Caco-2 (cell line): ENCODE results near the gene AHNAK. TPM values are rescaled to one million over a fixed set of nuclear protein-coding genes. Genes with fewer than 3 reads are reported as not detected.
"Not testable (repeated sequence)": the region's sequence is repeated elsewhere in the genome, so short reads cannot be mapped to it uniquely, and the experiment has no call there.

ENCODE experiments used
- BruUV-seq: library from RNA; stranded (reverse); fragments of 400-500 nt; replicated peaks from 2 replicates; lab custom pipeline; 2021; lab: Mats Ljungman, UMichigan
- CTCF ChIA-PET: fragments of 300-600 bp; sonication (Branson Sonifier 250); formaldehyde crosslinking; loops from one replicate; lab custom pipeline; 2022; ENCODE audit warnings: antibody characterized with exemption; lab: Charles Lee
- POLR2A ChIA-PET: fragments of 300-600 bp; sonication (Branson Sonifier 250); formaldehyde crosslinking; loops from one replicate; lab custom pipeline; 2022; ENCODE audit warnings: antibody characterized with exemption; lab: Charles Lee
- DNase-seq, 2 experiments: peaks; one replicate each; pipeline versions ENCODE4 v3.0.0 to v3.0.0-alpha.2; 2020 to 2022
- H3K27me3 ChIP-seq: replicated peaks from 2 replicates; pipeline ENCODE4 v1.6.0; 2011; ENCODE audit warnings: low read length; ENCODE audit not compliant: control insufficient read depth, insufficient read depth
- H3K36me3 ChIP-seq: 2 replicates; pipeline ENCODE4 v1.5.1; 2011; ENCODE audit warnings: low read length; ENCODE audit not compliant: control insufficient read depth, insufficient read depth
- H3K4me1 ChIP-seq: fragments of 250-450 bp; sonication (Bioruptor Pico); 2 replicates; pipeline ENCODE4 v1.5.1; 2020; ENCODE audit warnings: mild to moderate bottlenecking
- H3K4me3 ChIP-seq: 2 replicates; pipeline ENCODE4 v1.5.1; 2011; ENCODE audit warnings: low read depth, mild to moderate bottlenecking, control low read depth, low read length
- H3K9me3 ChIP-seq: fragments of 250-450 bp; sonication (Bioruptor Pico); 2 replicates; pipeline ENCODE4 v1.5.1; 2020; ENCODE audit warnings: mild to moderate bottlenecking, moderate library complexity
- H3K27ac Mint-ChIP-seq: one replicate; pipeline ENCODE4 v1.8.0; 2022; ENCODE audit warnings: mixed read lengths; ENCODE audit not compliant: unreplicated experiment
- H3K27me3 Mint-ChIP-seq: one replicate; pipeline ENCODE4 v1.8.0; 2022; ENCODE audit warnings: mixed read lengths; ENCODE audit not compliant: insufficient read depth, unreplicated experiment
- H3K36me3 Mint-ChIP-seq: one replicate; pipeline ENCODE4 v1.8.0; 2022; ENCODE audit warnings: mild to moderate bottlenecking, mixed read lengths; ENCODE audit not compliant: insufficient read depth, unreplicated experiment
- H3K4me1 Mint-ChIP-seq: one replicate; pipeline ENCODE4 v1.8.0; 2022; ENCODE audit warnings: low read depth, mixed read lengths; ENCODE audit not compliant: unreplicated experiment
- H3K4me3 Mint-ChIP-seq: one replicate; pipeline ENCODE4 v1.8.0; 2022; ENCODE audit warnings: mild to moderate bottlenecking, moderate library complexity, mixed read lengths; ENCODE audit not compliant: unreplicated experiment
- H3K9me3 Mint-ChIP-seq: one replicate; pipeline ENCODE4 v1.8.0; 2022; ENCODE audit warnings: mixed read lengths; ENCODE audit not compliant: unreplicated experiment
- CTCF ChIP-seq, 2 experiments: fragments of 200-600 bp in 1 of 2; IDR thresholded peaks; 1 replicate in 1 of 2; 2 replicates in 1 of 2; pipeline versions ENCODE4 v1.5.1 to v1.8.0; 2011 to 2022; ENCODE audit warnings: antibody characterized with exemption in 1 of 2, control low read depth in 1 of 2, inconsistent platforms in 1 of 2, low read depth in 1 of 2, low read length in 1 of 2, mild to moderate bottlenecking in 1 of 2, moderate library complexity in 1 of 2; ENCODE audit not compliant: insufficient read depth in 1 of 2, severe bottlenecking in 1 of 2, unreplicated experiment in 1 of 2
- intact Hi-C: fragments of 100-400 bp; cut with micrococcal nuclease; formaldehyde crosslinking; loops from one replicate; pipeline ENCODE4 v1.10.0; 2022; ENCODE audit not compliant: unreplicated experiment
- total RNA-seq: library from RNA; stranded (reverse); gene quantifications from 2 replicates; pipeline ENCODE4 v1.2.3, GENCODE V29; 2022

The AHNAK gene
- total RNA-seq, 1 experiment from 2014 or later = 312 TPM

- H3K36me3 ChIP-seq = peaks cover 5% of the 10 kb centered on the region; the same call in 1 of the 2 replicates
- H3K36me3 Mint-ChIP-seq = peaks cover 81% of the 10 kb centered on the region
- CTCF ChIA-PET = interaction anchor here (0.6 to 2.4 kb wide), 24 partner anchors 10 to 290 kb away, joined by 3 to 30 read pairs (median 6); partner anchors contain the start of genes ASRGL1, B3GAT3, C11orf98 and CSKMT
- no peaks in the 10 kb centered on the region for H3K27me3 ChIP-seq
- peak within 1 kb of the TSS; percentile 95 for H3K27ac Mint-ChIP-seq
- peak within 1 kb of the TSS; percentile 51 for H3K4me3 ChIP-seq
- intact Hi-C loops = loop anchor here (1.0 to 2.0 kb wide), 6 partner anchors 10 to 209 kb away; partner anchors contain the start of genes EEF1G, EML3, GANAB and MTA2
- no TSS peak for BruUV-seq
- POLR2A ChIA-PET = interaction anchor here (0.5 to 3.1 kb wide), 45 partner anchors 10 to 1714 kb away, joined by 3 to 116 read pairs (median 5); partner anchors contain the start of genes AHNAK, B3GAT3, C11orf98 and CSKMT
- no peak for TF ChIP-seq CTCF (IDR thresholded peaks at IDR 0.05; ENCODE audit: insufficient read depth in 1 of 2, low read depth in 1 of 2, low read length in 1 of 2, severe bottlenecking in 1 of 2, unreplicated experiment in 1 of 2)
- peaks cover 18% of the 10 kb centered on the region for H3K4me1 Mint-ChIP-seq
- H3K4me3 Mint-ChIP-seq = peak within 1 kb of the TSS; percentile 88
- H3K27me3 Mint-ChIP-seq = no peaks in the 10 kb centered on the region
- H3K9me3 Mint-ChIP-seq = no peaks in the 10 kb centered on the region
- no peaks in the 10 kb centered on the region for H3K9me3 ChIP-seq
- H3K4me1 ChIP-seq = peaks cover 36% of the 10 kb centered on the region
- DNase-seq = peak; percentile 98
These were observed 45.0 kb upstream of the AHNAK start, which contains the start of gene TUT1 for GRCh38 chr11:62591448-62592145. Gene TUT1, minus strand, starts transcription at chr11:62591523. Its CDS starts 38 bp downstream, at chr11:62591485.

GRCh38 chr11:62588966-62589637 lies 42.5 kb upstream of the AHNAK start:
- peaks cover 18% of the 10 kb centered on the region for H3K4me1 Mint-ChIP-seq
- no peaks in the 10 kb centered on the region for H3K27me3 ChIP-seq
- H3K4me3 ChIP-seq = no peak overlapping the region
- no peaks in the 10 kb centered on the region for H3K9me3 ChIP-seq
- H3K4me3 Mint-ChIP-seq = no peak overlapping the region
- no TSS peak for BruUV-seq
- peaks cover 36% of the 10 kb centered on the region for H3K4me1 ChIP-seq
- peak in 1 of 2 experiments; percentile 43 for DNase-seq
- peaks cover 78% of the 10 kb centered on the region for H3K36me3 Mint-ChIP-seq
- peaks cover 9% of the 10 kb centered on the region for H3K36me3 ChIP-seq
- ChIA-PET CTCF (interaction anchor here (0.8 to 1.2 kb wide), 2 partner anchors 15 to 164 kb away, joined by 3 to 6 read pairs; partner anchors contain the start of gene EEF1G), POLR2A (interaction anchor here (0.9 to 1.7 kb wide), 3 partner anchors 15 to 36 kb away, joined by 3 to 7 read pairs (median 3); partner anchors contain the start of gene EEF1G)
- H3K27me3 Mint-ChIP-seq = no peaks in the 10 kb centered on the region
- peak; percentile 33 to 37 for TF ChIP-seq CTCF (IDR thresholded peaks at IDR 0.05; ENCODE audit: insufficient read depth in 1 of 2, low read depth in 1 of 2, low read length in 1 of 2, severe bottlenecking in 1 of 2, unreplicated experiment in 1 of 2)
- intact Hi-C loops = no loop called here
- H3K9me3 Mint-ChIP-seq = no peaks in the 10 kb centered on the region
- H3K27ac Mint-ChIP-seq = no peak overlapping the region

- intact Hi-C loops, H3K27me3 ChIP-seq, DNase-seq, H3K9me3 Mint-ChIP-seq, H3K4me3 Mint-ChIP-seq, H3K27ac Mint-ChIP-seq, H3K36me3 ChIP-seq, CTCF ChIA-PET, H3K4me3 ChIP-seq, H3K27me3 Mint-ChIP-seq, BruUV-seq, H3K9me3 ChIP-seq: not testable (repeated sequence)
- peaks cover 68% of the 10 kb centered on the region for H3K36me3 Mint-ChIP-seq
- POLR2A ChIA-PET = interaction anchor here (1.0 kb wide), 1 partner anchor 11 kb away, joined by 3 read pairs; the partner anchor contains the start of gene EEF1G
- peaks cover 24% of the 10 kb centered on the region for H3K4me1 ChIP-seq
- H3K4me1 Mint-ChIP-seq = peaks cover 17% of the 10 kb centered on the region
These were observed 38.8 kb upstream of the AHNAK start for GRCh38 chr11:62585356-62585755.

GRCh38 chr11:62581735-62582134 lies 35.1 kb upstream of the AHNAK start:
- H3K36me3 ChIP-seq, BruUV-seq: not testable (repeated sequence)

More at GRCh38 chr11:62581735-62582134, 35.1 kb upstream of the AHNAK start:
- H3K9me3 ChIP-seq, POLR2A ChIA-PET, H3K9me3 Mint-ChIP-seq, intact Hi-C loops, H3K27me3 ChIP-seq, H3K27ac Mint-ChIP-seq, H3K27me3 Mint-ChIP-seq, H3K4me3 Mint-ChIP-seq, H3K4me1 ChIP-seq, H3K4me3 ChIP-seq, DNase-seq: not testable (repeated sequence)
- peaks cover 16% of the 10 kb centered on the region for H3K4me1 Mint-ChIP-seq
- CTCF ChIA-PET = interaction anchor here (1.0 kb wide), 1 partner anchor 10 kb away, joined by 4 read pairs; the partner anchor contains the start of gene TUT1
- H3K36me3 Mint-ChIP-seq = peaks cover 75% of the 10 kb centered on the region
